Measurements from ENCODE around the gene GPBP1. TPM values are rescaled to one million over a fixed set of nuclear protein-coding genes. Genes with fewer than 3 reads are reported as not detected.

Gene GPBP1
- total RNA-seq, 1 experiment from 2014 or later, result 54.4 TPM

DNA sequence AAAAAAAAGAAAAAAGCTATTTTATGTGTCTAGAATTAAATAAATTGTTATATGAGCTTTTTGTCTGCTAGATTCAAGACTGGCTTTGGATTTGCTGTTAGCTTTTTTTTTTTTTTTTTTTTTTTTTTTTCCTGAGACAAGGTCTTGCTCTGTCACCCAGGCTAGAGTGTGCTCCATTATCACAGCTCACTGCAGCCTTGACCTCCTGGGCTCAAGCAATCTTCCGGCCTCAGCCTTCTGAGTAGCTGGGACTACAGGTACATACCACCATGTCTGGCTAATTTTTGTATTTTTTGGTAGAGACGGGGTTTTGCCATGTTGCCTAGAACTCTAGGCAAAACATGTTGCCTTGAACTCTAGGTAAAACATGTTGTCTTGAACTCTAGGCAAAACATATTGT is 16.7 kb downstream of the GPBP1 start:
- ATAC-seq (no peak), DNase-seq (ENCODE audit: low read depth, low spot score) (no peak)
- no TSS peak for BruUV-seq (replicated peaks)
- Histone ChIP-seq H3K4me1 (ENCODE audit: control insufficient read depth, insufficient read depth, low read length) (peaks cover 11% of the 10 kb centered on the region), H3K27ac (ENCODE audit: low read length) (no peak overlapping the region), H3K9me3 (ENCODE audit: control insufficient read depth, insufficient read depth, low read depth, low read length) (no peaks in the 10 kb centered on the region), H3K27me3 (ENCODE audit: control insufficient read depth, insufficient read depth, low read length) (no peaks in the 10 kb centered on the region), H3K36me3 (ENCODE audit: control insufficient read depth, insufficient read depth, low read length) (no peaks in the 10 kb centered on the region), H3K4me3 (ENCODE audit: low read depth in 2 of 2, low read length in 2 of 2) (no peak overlapping the region)
- in situ Hi-C loops (cut with HindIII; ENCODE audit: low pct_unique_long_range_greater_than_20kb, low sequenced_read_pairs) (no loop called here), intact Hi-C loops (cut with micrococcal nuclease; ENCODE audit: unreplicated experiment) (no loop called here)
- CTCF ChIA-PET, result interaction anchor here (0.6 kb wide), 1 partner anchor 14 kb away, joined by 9 read pairs; no protein-coding TSS in a partner anchor
- POLR2A ChIA-PET, result interaction anchor here (0.6 to 0.7 kb wide), 3 partner anchors 9 to 15 kb away, joined by 3 to 7 read pairs (median 3); no protein-coding TSS in a partner anchor
- TF ChIP-seq, protein P1, sequence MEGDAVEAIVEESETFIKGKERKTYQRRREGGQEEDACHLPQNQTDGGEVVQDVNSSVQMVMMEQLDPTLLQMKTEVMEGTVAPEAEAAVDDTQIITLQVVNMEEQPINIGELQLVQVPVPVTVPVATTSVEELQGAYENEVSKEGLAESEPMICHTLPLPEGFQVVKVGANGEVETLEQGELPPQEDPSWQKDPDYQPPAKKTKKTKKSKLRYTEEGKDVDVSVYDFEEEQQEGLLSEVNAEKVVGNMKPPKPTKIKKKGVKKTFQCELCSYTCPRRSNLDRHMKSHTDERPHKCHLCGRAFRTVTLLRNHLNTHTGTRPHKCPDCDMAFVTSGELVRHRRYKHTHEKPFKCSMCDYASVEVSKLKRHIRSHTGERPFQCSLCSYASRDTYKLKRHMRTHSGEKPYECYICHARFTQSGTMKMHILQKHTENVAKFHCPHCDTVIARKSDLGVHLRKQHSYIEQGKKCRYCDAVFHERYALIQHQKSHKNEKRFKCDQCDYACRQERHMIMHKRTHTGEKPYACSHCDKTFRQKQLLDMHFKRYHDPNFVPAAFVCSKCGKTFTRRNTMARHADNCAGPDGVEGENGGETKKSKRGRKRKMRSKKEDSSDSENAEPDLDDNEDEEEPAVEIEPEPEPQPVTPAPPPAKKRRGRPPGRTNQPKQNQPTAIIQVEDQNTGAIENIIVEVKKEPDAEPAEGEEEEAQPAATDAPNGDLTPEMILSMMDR (IDR thresholded peaks at IDR 0.05), result no peak
- TF ChIP-seq, protein P2, sequence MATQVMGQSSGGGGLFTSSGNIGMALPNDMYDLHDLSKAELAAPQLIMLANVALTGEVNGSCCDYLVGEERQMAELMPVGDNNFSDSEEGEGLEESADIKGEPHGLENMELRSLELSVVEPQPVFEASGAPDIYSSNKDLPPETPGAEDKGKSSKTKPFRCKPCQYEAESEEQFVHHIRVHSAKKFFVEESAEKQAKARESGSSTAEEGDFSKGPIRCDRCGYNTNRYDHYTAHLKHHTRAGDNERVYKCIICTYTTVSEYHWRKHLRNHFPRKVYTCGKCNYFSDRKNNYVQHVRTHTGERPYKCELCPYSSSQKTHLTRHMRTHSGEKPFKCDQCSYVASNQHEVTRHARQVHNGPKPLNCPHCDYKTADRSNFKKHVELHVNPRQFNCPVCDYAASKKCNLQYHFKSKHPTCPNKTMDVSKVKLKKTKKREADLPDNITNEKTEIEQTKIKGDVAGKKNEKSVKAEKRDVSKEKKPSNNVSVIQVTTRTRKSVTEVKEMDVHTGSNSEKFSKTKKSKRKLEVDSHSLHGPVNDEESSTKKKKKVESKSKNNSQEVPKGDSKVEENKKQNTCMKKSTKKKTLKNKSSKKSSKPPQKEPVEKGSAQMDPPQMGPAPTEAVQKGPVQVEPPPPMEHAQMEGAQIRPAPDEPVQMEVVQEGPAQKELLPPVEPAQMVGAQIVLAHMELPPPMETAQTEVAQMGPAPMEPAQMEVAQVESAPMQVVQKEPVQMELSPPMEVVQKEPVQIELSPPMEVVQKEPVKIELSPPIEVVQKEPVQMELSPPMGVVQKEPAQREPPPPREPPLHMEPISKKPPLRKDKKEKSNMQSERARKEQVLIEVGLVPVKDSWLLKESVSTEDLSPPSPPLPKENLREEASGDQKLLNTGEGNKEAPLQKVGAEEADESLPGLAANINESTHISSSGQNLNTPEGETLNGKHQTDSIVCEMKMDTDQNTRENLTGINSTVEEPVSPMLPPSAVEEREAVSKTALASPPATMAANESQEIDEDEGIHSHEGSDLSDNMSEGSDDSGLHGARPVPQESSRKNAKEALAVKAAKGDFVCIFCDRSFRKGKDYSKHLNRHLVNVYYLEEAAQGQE (IDR thresholded peaks at IDR 0.05; ENCODE audit: insufficient read depth in 1 of 2, low read depth in 2 of 2, low read length in 1 of 2), result no peak
- TF ChIP-seq TCF7L2 (IDR thresholded peaks at IDR 0.05; ENCODE audit: low read depth, low read length) (no peak), SIN3A (IDR thresholded peaks at IDR 0.05; ENCODE audit: borderline replicate concordance, insufficient read depth, low read depth, low read length) (no peak), POLR2AphosphoS5 (IDR thresholded peaks at IDR 0.05; ENCODE audit: low read depth, low read length) (no peak)

DNA sequence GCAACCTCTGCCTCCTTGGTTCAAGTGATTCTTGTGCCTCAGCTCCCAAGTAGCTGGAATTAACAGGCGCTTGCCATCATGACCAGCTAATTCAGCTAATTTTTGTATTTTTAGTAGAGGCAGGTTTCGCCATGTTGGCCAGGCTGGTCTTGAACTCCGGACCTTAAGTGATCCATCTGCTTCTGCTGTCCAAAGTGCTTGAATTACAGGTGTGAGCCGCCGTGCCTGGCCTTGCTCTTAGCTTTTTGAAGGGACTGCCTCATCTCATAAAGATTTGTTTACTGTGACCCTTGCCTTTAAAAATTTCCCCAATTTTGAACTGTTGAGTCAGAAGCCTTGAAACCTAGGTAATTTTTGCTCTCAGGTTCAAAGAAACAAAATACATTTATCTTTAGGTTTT is 17.3 kb downstream of the GPBP1 start:
- DNase-seq (ENCODE audit: low read depth, low spot score), result no peak
- no peak for ATAC-seq
- TF ChIP-seq, protein P2 (IDR thresholded peaks at IDR 0.05; ENCODE audit: insufficient read depth in 1 of 2, low read depth in 2 of 2, low read length in 1 of 2), result no peak
- no peak for TF ChIP-seq POLR2AphosphoS5 (IDR thresholded peaks at IDR 0.05; ENCODE audit: low read depth, low read length)
- no peak for TF ChIP-seq SIN3A (IDR thresholded peaks at IDR 0.05; ENCODE audit: borderline replicate concordance, insufficient read depth, low read depth, low read length)
- TF ChIP-seq TCF7L2 (IDR thresholded peaks at IDR 0.05; ENCODE audit: low read depth, low read length), result no peak
- TF ChIP-seq, protein P1 (IDR thresholded peaks at IDR 0.05), result no peak
- Histone ChIP-seq H3K27ac (ENCODE audit: low read length) (no peak overlapping the region), H3K27me3 (ENCODE audit: control insufficient read depth, insufficient read depth, low read length) (no peaks in the 10 kb centered on the region), H3K9me3 (ENCODE audit: control insufficient read depth, insufficient read depth, low read depth, low read length) (no peaks in the 10 kb centered on the region), H3K4me1 (ENCODE audit: control insufficient read depth, insufficient read depth, low read length) (peaks cover 8% of the 10 kb centered on the region), H3K4me3 (ENCODE audit: low read depth in 2 of 2, low read length in 2 of 2) (no peak overlapping the region), H3K36me3 (ENCODE audit: control insufficient read depth, insufficient read depth, low read length) (no peaks in the 10 kb centered on the region)
- POLR2A ChIA-PET, result interaction anchor here (0.6 kb wide), 1 partner anchor 10 kb away, joined by 3 read pairs; no protein-coding TSS in a partner anchor
- BruUV-seq (replicated peaks), result no TSS peak
- intact Hi-C loops (cut with micrococcal nuclease; ENCODE audit: unreplicated experiment) (no loop called here), in situ Hi-C loops (cut with HindIII; ENCODE audit: low pct_unique_long_range_greater_than_20kb, low sequenced_read_pairs) (no loop called here)
- CTCF ChIA-PET, result no interaction called here
